ENCODE data around the gene ZBTB22.

ZBTB22 gene

GRCh38 chr6:33329058-33329457, 11.5 kb upstream of the ZBTB22 start:
- in situ Hi-C loops (cut with HindIII; ENCODE audit: low sequenced_read_pairs), result no loop called here

DNA sequence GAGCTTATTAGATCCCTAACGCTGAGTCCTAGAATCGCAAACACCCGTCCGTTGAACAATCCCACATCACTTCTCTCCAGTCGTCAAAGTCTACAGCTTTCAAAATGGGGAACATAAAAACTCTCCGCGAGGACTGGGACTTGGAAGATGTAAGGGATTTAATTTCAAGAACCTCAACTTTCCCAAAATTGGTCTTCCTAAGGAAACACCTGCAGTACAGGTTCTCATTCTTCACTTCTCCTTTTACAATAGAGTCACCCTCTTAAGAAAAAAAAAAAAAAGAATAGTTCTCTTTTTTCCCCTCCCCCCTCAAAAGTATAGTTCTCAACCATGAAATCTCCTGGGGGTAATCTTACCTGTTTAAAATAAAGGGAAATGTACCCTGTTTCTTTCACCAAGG, 6.6 kb upstream of the ZBTB22 start:
- in situ Hi-C loops (cut with HindIII; ENCODE audit: low sequenced_read_pairs), result no loop called here

DNA sequence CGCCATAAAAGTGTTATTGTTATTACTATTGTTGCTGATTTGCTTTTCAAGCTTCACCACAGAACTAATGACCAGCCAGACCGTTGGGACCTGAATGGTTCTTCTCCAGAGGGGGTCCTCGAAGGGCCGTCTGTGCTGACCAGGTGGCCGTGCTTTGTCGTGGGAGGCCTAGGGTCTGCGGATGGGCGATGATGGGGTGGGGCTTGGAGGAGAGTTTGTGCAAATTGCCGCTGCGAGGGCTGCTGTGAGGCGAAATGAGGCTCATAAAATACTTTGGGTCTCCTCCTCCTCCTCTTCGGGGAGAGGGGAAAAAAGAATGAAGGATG, 6.0 kb upstream of the ZBTB22 start:
- in situ Hi-C loops (cut with HindIII; ENCODE audit: low sequenced_read_pairs), result no loop called here

DNA sequence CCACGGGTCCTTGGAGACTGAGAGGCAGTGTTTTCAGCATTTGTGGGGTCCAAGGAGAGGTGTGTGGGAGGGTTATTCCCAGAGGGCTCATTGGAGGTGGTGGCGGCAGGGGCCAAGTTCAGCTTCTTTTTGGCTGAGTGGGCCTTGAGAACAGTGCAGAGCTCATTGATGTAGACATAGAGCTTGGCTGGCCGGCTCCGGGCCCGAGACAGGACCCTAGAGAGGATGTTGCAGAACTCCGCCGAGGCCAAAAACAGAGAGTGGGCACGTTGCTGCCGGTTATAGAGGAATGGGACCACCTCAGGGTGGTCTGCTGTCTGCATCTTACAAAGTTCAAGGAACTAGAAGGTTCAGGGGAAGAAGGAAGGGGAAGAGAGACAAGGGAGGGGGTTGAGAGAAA, 3.7 kb upstream of the ZBTB22 start:
- in situ Hi-C loops (cut with HindIII; ENCODE audit: low sequenced_read_pairs), result no loop called here

DNA sequence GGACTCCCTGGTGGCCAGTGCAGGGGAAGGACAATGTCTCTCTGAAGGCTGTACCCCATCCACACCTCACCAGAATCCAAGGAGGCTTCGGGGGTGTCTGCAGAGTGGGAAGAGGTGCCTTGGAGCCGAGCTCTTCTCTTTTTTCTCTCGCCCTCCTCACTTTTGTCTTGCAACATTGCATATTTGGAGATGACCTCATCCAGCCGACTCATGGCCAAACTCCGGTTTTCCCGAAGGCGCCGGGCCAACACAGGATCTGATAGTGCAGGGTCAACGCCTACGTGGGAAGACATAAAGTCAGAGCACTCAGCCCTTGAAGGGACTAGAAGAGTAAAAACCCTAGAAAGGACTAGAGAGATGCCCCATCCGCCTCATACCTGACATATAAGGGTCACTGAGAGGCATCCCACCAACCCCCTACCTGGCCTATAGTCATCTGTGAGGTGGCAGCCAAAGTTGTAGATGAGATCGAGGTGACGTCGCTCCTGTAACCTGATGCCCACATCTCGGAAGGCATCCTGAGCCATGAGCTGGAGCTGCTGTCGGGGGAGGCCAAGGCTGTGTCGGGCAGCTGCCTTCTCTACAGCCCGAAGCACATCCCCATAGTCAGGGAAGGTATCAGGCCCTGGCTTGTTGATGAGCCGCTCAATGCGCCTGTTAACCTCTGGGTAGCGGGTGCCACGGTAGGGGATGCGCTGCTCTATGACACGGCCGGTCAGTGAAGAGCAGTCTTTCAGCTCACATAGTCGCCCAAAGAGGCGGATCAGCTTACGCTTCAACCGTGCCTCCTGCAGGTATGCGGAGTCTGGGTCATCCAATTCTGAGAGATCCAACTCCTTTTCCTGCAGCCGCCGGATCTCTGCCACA, 3.0 kb upstream of the ZBTB22 start:
- in situ Hi-C loops (cut with HindIII; ENCODE audit: low sequenced_read_pairs), result no loop called here

GRCh38 chr6:33319939-33320314, 2.4 kb upstream of the ZBTB22 start:
- in situ Hi-C loops (cut with HindIII; ENCODE audit: low sequenced_read_pairs), result no loop called here

DNA sequence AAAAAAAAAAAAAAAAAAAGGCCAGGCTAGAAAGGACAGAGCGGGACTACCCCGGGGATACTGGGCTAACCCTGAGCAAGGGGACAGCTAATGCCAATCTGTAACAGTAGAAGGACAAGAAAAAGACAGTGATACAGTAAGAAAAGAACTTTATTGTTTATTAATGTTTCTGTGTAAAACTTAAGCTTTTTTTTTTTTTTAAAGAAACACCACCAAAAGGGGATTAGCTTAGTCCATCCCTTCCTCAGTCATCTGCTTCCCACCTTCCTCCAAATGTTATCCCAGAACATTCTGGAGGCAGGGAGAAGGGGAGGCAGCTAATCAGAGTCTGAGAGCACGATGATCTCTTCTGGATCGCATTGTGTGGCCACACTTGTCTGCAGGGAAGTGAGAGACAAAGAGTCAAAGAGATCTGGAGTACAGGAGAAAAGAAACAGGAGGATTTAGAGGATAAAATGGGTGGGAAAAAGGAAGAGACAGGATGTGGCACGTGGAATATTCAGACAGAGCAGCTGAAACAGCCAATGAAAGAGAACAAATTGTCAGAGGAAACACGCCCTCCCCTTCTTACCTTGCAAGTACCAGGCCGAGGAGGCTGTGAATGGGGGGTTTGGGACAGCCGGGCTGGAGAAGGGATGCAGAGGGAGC, 1.0 kb upstream of the ZBTB22 start:
- in situ Hi-C loops (cut with HindIII; ENCODE audit: low sequenced_read_pairs), result no loop called here

DNA sequence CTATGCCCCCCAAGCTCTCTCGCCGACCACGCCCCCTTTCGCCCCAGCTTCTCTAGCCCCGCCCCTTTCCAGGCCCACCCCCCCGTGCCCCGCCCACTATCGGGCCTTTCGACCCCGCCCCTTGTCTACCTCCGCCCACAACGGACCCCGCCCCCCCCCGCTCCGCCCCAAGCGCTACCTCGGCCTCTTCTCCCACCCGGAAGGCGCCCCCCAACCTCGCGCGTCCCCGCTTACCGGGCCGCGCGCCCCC, 200 bp downstream of the ZBTB22 start:
- in situ Hi-C loops (cut with HindIII; ENCODE audit: low sequenced_read_pairs), result no loop called here

DNA sequence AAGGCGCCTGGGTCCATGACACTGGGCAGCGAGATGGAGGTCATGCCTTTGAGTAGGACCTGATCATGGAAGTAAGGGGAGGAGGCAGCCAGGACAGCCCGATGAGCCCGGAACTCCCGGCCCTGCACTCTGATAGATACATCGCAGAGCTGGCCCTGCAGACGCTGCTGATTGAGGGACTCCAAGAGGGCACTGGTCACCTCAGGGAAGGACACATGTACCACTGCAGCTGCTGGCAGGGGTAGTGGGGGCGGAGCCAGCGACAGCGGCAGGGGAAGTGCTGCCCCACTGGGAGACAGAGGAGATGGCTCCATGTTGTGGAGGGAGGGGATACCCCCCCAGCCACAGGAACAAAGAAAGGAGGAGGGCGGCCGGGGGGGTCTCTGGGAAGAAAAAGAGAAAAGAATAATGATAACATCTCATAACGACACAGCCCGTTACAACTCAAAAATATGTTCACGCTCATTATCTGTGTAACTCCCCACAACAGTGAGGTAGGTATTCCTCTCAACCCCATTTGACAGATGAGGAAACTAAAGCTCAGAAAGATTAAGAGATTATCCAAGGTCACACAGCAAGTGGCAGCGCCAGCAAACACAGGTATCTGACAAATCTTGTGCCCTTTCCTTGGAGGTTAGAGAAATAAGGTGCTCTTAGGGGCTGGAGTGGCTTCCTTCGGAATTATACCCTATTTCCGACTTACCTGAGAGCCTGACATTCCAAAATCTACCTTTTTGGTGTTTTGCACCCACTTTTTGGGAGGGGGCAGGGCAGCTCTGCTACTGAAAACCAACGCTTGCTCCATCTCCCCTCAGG, 733 bp downstream of the ZBTB22 start:
- in situ Hi-C loops (cut with HindIII; ENCODE audit: low sequenced_read_pairs), result no loop called here

- in situ Hi-C loops (cut with HindIII; ENCODE audit: low sequenced_read_pairs), result no loop called here
Observed at GRCh38 chr6:33315793-33316602, 1.5 kb downstream of the ZBTB22 start.

- in situ Hi-C loops (cut with HindIII; ENCODE audit: low sequenced_read_pairs), result no loop called here
Observed at GRCh38 chr6:33314943-33315792, 2.4 kb downstream of the ZBTB22 start.

DNA sequence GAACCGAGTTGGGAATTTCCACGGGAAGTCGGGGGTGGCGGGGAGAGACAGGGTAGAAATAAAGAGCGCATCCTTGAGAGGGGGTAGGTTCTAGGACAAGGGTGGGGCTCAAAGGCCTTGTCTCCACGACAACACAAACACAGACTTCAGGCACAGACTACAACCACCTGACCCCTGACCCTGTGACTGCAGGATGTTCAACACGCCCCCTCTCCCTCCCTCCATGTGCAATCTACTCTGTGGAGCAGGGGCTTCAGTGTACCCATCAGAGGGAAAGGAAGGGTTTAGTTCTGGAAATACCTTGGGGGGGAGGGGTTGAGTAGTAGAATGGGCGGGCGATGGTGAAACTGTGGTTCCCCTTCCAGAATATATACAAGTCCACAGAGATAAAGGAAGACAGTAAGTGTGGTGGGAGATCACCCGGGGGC, 3.0 kb downstream of the ZBTB22 start:
- in situ Hi-C loops (cut with HindIII; ENCODE audit: low sequenced_read_pairs), result no loop called here

DNA sequence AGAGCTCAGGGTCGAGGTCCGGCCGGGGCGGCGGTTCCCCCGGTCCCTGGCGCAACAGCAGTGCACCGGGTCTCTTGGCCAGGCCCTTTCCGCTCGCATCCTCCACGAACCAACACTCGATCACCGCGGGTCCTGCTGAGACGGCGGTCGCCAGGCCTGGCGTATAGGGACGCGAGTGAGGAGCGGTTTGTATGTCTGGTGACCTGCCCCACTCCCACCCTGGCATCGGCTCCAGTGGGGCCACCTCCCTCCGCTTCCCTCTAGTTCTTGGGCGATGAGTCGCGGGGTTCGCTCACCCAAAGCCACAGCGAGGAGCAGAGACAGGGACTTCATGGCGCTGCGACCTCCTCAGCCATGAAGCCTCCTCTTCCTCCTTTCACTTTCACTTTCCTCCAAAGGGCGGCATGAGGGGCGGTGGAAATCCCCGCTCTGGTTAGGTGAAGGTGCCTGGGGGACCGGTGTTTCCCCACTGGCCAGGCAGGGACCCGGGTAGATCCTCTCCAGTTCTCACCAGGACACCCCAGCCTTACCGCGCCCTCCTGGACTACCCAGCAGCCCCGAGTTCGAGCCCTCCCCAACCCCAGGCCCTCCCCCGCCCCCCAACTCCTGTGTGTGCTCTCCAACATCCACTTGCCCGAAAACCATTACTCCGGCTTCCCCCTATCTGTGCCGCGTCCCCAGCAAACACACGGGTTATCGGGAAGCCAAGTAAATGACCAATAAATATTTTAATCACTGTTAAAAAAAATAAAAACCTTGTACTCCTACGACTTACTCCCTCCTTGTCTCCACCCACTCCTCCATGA, 3.6 kb downstream of the ZBTB22 start, which contains the start of gene TAPBP:
Gene TAPBP (minus strand): TSS at position 370 of the 806 bp plus-strand sequence. CDS start 37 bp downstream, at position 333.
- in situ Hi-C loops (cut with HindIII; ENCODE audit: low sequenced_read_pairs), result no loop called here

DNA sequence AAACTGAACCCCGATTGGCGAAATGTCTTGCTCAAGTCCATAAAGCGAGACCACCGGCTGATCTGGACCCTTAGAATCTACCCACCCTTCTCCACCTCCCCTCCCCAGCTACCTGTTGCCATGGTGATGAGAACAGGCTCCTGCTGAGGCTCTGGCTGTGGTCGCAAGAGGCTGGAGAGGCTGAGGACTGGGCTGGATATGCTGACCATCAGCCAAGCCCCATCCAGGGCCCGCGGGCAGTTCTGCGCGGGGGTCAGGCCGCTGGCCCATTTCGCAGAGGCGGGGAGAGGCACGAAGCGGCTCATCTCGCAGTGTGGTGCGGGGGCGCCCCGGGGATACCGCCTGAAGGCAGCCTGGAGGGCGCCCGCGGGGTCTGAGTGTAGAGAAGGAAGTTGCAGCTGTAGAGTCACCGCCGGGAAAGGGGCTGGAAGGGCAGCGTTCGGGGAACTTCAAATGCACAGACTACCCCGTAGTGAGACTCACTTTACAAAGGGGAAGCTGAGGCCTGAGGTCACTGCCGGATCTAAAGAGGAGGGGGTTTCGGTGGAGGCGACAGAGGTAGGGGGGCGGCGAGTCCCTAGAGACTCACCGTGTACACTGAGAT, 4.3 kb downstream of the ZBTB22 start:
- in situ Hi-C loops (cut with HindIII; ENCODE audit: low sequenced_read_pairs), result no loop called here

GRCh38 chr6:33312361-33313104, 5.0 kb downstream of the ZBTB22 start:
- in situ Hi-C loops (cut with HindIII; ENCODE audit: low sequenced_read_pairs), result no loop called here

- in situ Hi-C loops (cut with HindIII; ENCODE audit: low sequenced_read_pairs), result no loop called here
Observed at GRCh38 chr6:33306356-33306755, 11.2 kb downstream of the ZBTB22 start.

DNA sequence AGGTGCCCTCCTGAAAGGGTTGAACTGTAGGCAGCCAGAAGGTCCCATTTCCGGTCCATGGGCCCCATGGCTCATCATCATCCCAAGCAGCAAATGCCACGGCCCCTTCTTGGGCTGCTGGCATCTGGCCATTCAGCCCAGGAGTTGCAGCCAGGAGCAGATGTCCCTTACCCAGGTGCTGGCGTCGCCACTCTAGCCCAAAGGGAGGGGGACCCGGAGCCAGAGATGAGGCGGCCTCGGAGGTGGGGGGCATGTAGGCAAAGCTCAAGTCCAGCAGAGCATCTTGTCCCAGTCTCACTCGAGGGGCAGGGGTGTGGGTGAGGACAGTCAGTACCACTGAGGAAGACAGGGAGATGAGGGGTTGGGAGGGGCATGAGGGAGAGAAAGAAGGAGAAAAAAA, 12.5 kb downstream of the ZBTB22 start:
- in situ Hi-C loops (cut with HindIII; ENCODE audit: low sequenced_read_pairs), result no loop called here

GRCh38 chr6:33304216-33304615, 13.3 kb downstream of the ZBTB22 start:
- in situ Hi-C loops (cut with HindIII; ENCODE audit: low sequenced_read_pairs), result no loop called here
